ENCODE measurements around the gene LRRC23.

GRCh38 chr12:6946033-6946919 lies 41.7 kb downstream of the LRRC23 start:
- TF ChIP-seq CTCF (IDR thresholded peaks at IDR 0.05): no peak
- no peak for TF ChIP-seq POLR2A (IDR thresholded peaks at IDR 0.05)
- no peak for TF ChIP-seq EP300 (IDR thresholded peaks at IDR 0.05)

Measured in tibial nerve (tissue), 4 donors.